Measurements from ENCODE around the gene MEX3D.

MEX3D gene

GRCh38 chr19:1514986-1515721 lies 53.0 kb downstream of the MEX3D start:
- H2BK120ac ChIP-seq (ENCODE audit: low read depth, low read length), result no peak overlapping the region
- no peaks in the 10 kb centered on the region for H3K4me1 ChIP-seq (ENCODE audit: control insufficient read depth, low read depth, low read length)
- no peak overlapping the region for H3K56ac ChIP-seq (ENCODE audit: low read length)
- H3K36me3 ChIP-seq (ENCODE audit: control insufficient read depth, insufficient read depth, low read length), result no peaks in the 10 kb centered on the region
- H3K27ac ChIP-seq (ENCODE audit: low read depth, low read length), result no peak overlapping the region
- H3K79me1 ChIP-seq (ENCODE audit: low read length), result no peaks in the 10 kb centered on the region
- no peak overlapping the region for H2BK15ac ChIP-seq (replicated peaks; ENCODE audit: low read depth)
- no CpG with 5 or more reads among the region's 14 CpGs for WGBS (ENCODE audit: extremely low coverage, insufficient coverage, low lambda C conversion rate)
- H3K4me2 ChIP-seq (ENCODE audit: low read length), result no peak overlapping the region
- no peak overlapping the region for H4K8ac ChIP-seq (ENCODE audit: low read depth, low read length)
- H4K5ac ChIP-seq (ENCODE audit: low read length), result no peak overlapping the region
- DNase-seq, result no peak
- no peak overlapping the region for H3K4ac ChIP-seq (ENCODE audit: low read depth, low read length)
- H2BK5ac ChIP-seq (ENCODE audit: low read length), result no peak overlapping the region
- no peaks in the 10 kb centered on the region for H3K27me3 ChIP-seq (ENCODE audit: insufficient read depth, low read length, poor library complexity)
- H3K4me3 ChIP-seq (ENCODE audit: low read length), result no peak overlapping the region
- H3K79me2 ChIP-seq (ENCODE audit: control insufficient read depth, insufficient read depth, low read length), result no peaks in the 10 kb centered on the region
- H3K23ac ChIP-seq (ENCODE audit: low read length), result no peak overlapping the region
- no peak overlapping the region for H3K9ac ChIP-seq (ENCODE audit: low read length)
- H3K18ac ChIP-seq (ENCODE audit: low read length), result no peak overlapping the region
- no peak overlapping the region for H2AK5ac ChIP-seq (ENCODE audit: low read length)

- no peaks in the 10 kb centered on the region for H3K27me3 ChIP-seq (ENCODE audit: insufficient read depth, low read length, poor library complexity)
- no peak overlapping the region for H2AK5ac ChIP-seq (ENCODE audit: low read length)
- no peak overlapping the region for H3K4ac ChIP-seq (ENCODE audit: low read depth, low read length)
- no peak overlapping the region for H2BK5ac ChIP-seq (ENCODE audit: low read length)
- no CpG with 5 or more reads among the region's 10 CpGs for WGBS (ENCODE audit: extremely low coverage, insufficient coverage, low lambda C conversion rate)
- DNase-seq, result no peak
- H3K79me1 ChIP-seq (ENCODE audit: low read length), result no peaks in the 10 kb centered on the region
- H3K56ac ChIP-seq (ENCODE audit: low read length), result no peak overlapping the region
- H3K79me2 ChIP-seq (ENCODE audit: control insufficient read depth, insufficient read depth, low read length), result no peaks in the 10 kb centered on the region
- H3K4me1 ChIP-seq (ENCODE audit: control insufficient read depth, low read depth, low read length), result no peaks in the 10 kb centered on the region
- no peak overlapping the region for H3K18ac ChIP-seq (ENCODE audit: low read length)
- H4K8ac ChIP-seq (ENCODE audit: low read depth, low read length), result no peak overlapping the region
- H4K5ac ChIP-seq (ENCODE audit: low read length), result no peak overlapping the region
- H3K27ac ChIP-seq (ENCODE audit: low read depth, low read length), result no peak overlapping the region
- H3K4me3 ChIP-seq (ENCODE audit: low read length), result no peak overlapping the region
- no peaks in the 10 kb centered on the region for H3K36me3 ChIP-seq (ENCODE audit: control insufficient read depth, insufficient read depth, low read length)
- no peak overlapping the region for H2BK15ac ChIP-seq (replicated peaks; ENCODE audit: low read depth)
- no peak overlapping the region for H3K23ac ChIP-seq (ENCODE audit: low read length)
- no peak overlapping the region for H2BK120ac ChIP-seq (ENCODE audit: low read depth, low read length)
- H3K4me2 ChIP-seq (ENCODE audit: low read length), result no peak overlapping the region
- H3K9ac ChIP-seq (ENCODE audit: low read length), result no peak overlapping the region
Measured at GRCh38 chr19:1514295-1514661, 53.8 kb downstream of the MEX3D start.

- Histone ChIP-seq H3K9ac (ENCODE audit: low read length) (no peak overlapping the region), H3K79me1 (ENCODE audit: low read length) (no peaks in the 10 kb centered on the region), H4K8ac (ENCODE audit: low read depth, low read length) (no peak overlapping the region), H3K18ac (ENCODE audit: low read length) (peak overlapping the region; percentile 16), H3K4me2 (ENCODE audit: low read length) (no peak overlapping the region), H2BK15ac (replicated peaks; ENCODE audit: low read depth) (no peak overlapping the region), H3K36me3 (ENCODE audit: control insufficient read depth, insufficient read depth, low read length) (no peaks in the 10 kb centered on the region), H2AK5ac (ENCODE audit: low read length) (no peak overlapping the region), H2BK120ac (ENCODE audit: low read depth, low read length) (no peak overlapping the region), H3K4me3 (ENCODE audit: low read length) (no peak overlapping the region), H3K27me3 (ENCODE audit: insufficient read depth, low read length, poor library complexity) (no peaks in the 10 kb centered on the region), H3K56ac (ENCODE audit: low read length) (no peak overlapping the region), H3K4me1 (ENCODE audit: control insufficient read depth, low read depth, low read length) (no peaks in the 10 kb centered on the region), H3K79me2 (ENCODE audit: control insufficient read depth, insufficient read depth, low read length) (no peaks in the 10 kb centered on the region), H3K23ac (ENCODE audit: low read length) (no peak overlapping the region), H4K5ac (ENCODE audit: low read length) (no peak overlapping the region), H3K4ac (ENCODE audit: low read depth, low read length) (no peak overlapping the region), H3K27ac (ENCODE audit: low read depth, low read length) (no peak overlapping the region), H2BK5ac (ENCODE audit: low read length) (no peak overlapping the region)
- peak; percentile 53 for DNase-seq
- no CpG with 5 or more reads among the region's 52 CpGs for WGBS (ENCODE audit: extremely low coverage, insufficient coverage, low lambda C conversion rate)
Measured at GRCh38 chr19:1513499-1514294, 54.4 kb downstream of the MEX3D start.

- Histone ChIP-seq H3K79me2 (ENCODE audit: control insufficient read depth, insufficient read depth, low read length) (no peaks in the 10 kb centered on the region), H3K79me1 (ENCODE audit: low read length) (no peaks in the 10 kb centered on the region), H4K8ac (ENCODE audit: low read depth, low read length) (no peak within 1 kb of the TSS), H2AK5ac (ENCODE audit: low read length) (no peak within 1 kb of the TSS), H3K4me2 (ENCODE audit: low read length) (no peak within 1 kb of the TSS), H3K23ac (ENCODE audit: low read length) (no peak within 1 kb of the TSS), H3K36me3 (ENCODE audit: control insufficient read depth, insufficient read depth, low read length) (no peaks in the 10 kb centered on the region), H2BK15ac (replicated peaks; ENCODE audit: low read depth) (no peak within 1 kb of the TSS), H3K27ac (ENCODE audit: low read depth, low read length) (no peak within 1 kb of the TSS), H2BK5ac (ENCODE audit: low read length) (no peak within 1 kb of the TSS), H3K27me3 (ENCODE audit: insufficient read depth, low read length, poor library complexity) (no peaks in the 10 kb centered on the region), H2BK120ac (ENCODE audit: low read depth, low read length) (no peak within 1 kb of the TSS), H3K4me3 (ENCODE audit: low read length) (no peak within 1 kb of the TSS), H3K4ac (ENCODE audit: low read depth, low read length) (no peak within 1 kb of the TSS), H3K18ac (ENCODE audit: low read length) (peak within 1 kb of the TSS; percentile 19), H3K4me1 (ENCODE audit: control insufficient read depth, low read depth, low read length) (no peaks in the 10 kb centered on the region), H3K56ac (ENCODE audit: low read length) (peak within 1 kb of the TSS; percentile 60), H4K5ac (ENCODE audit: low read length) (no peak within 1 kb of the TSS), H3K9ac (ENCODE audit: low read length) (peak within 1 kb of the TSS; percentile 38)
- no CpG with 5 or more reads among the region's 78 CpGs for WGBS (ENCODE audit: extremely low coverage, insufficient coverage, low lambda C conversion rate)
- peak; percentile 54 for DNase-seq
Measured at GRCh38 chr19:1512671-1513498, 55.2 kb downstream of the MEX3D start, which contains the start of gene ADAMTSL5. TSS of gene ADAMTSL5 (minus strand) at chr19:1513019. CDS start at chr19:1510943, 2,076 bp downstream.

- Histone ChIP-seq H2BK120ac (ENCODE audit: low read depth, low read length) (no peak overlapping the region), H3K4me1 (ENCODE audit: control insufficient read depth, low read depth, low read length) (no peaks in the 10 kb centered on the region), H3K4me3 (ENCODE audit: low read length) (no peak overlapping the region)
Measured at GRCh38 chr19:1511318-1512317, 56.5 kb downstream of the MEX3D start.

More at GRCh38 chr19:1511318-1512317, 56.5 kb downstream of the MEX3D start:
- H3K36me3 ChIP-seq (ENCODE audit: control insufficient read depth, insufficient read depth, low read length), result no peaks in the 10 kb centered on the region
- no peak overlapping the region for H4K8ac ChIP-seq (ENCODE audit: low read depth, low read length)
- H3K4me2 ChIP-seq (ENCODE audit: low read length), result no peak overlapping the region
- H3K4ac ChIP-seq (ENCODE audit: low read depth, low read length), result no peak overlapping the region
- H3K23ac ChIP-seq (ENCODE audit: low read length), result no peak overlapping the region
- H3K9ac ChIP-seq (ENCODE audit: low read length), result no peak overlapping the region
- no peaks in the 10 kb centered on the region for H3K79me1 ChIP-seq (ENCODE audit: low read length)
- H2AK5ac ChIP-seq (ENCODE audit: low read length), result no peak overlapping the region
- no peak overlapping the region for H3K18ac ChIP-seq (ENCODE audit: low read length)
- H2BK5ac ChIP-seq (ENCODE audit: low read length), result no peak overlapping the region
- H3K56ac ChIP-seq (ENCODE audit: low read length), result no peak overlapping the region
- H4K5ac ChIP-seq (ENCODE audit: low read length), result no peak overlapping the region
- H3K79me2 ChIP-seq (ENCODE audit: control insufficient read depth, insufficient read depth, low read length), result no peaks in the 10 kb centered on the region
- H3K27ac ChIP-seq (ENCODE audit: low read depth, low read length), result no peak overlapping the region
- DNase-seq, result no peak
- WGBS (ENCODE audit: extremely low coverage, insufficient coverage, low lambda C conversion rate), result no CpG with 5 or more reads among the region's 22 CpGs
- no peak overlapping the region for H2BK15ac ChIP-seq (replicated peaks; ENCODE audit: low read depth)
- no peaks in the 10 kb centered on the region for H3K27me3 ChIP-seq (ENCODE audit: insufficient read depth, low read length, poor library complexity)
